GM19397 (cell line): ENCODE data around the gene CCDC92.
A peak's percentile ranks its signal among the peaks of the same experiment; 100 is the strongest.

Source experiments
- ATAC-seq: cut with Tn5 transposase; IDR thresholded peaks from one replicate; pipeline ENCODE4 v1.9.1; 2021; ENCODE audit warnings: mild to moderate bottlenecking, moderate library complexity; ENCODE audit not compliant: unreplicated experiment

The CCDC92 gene

DNA sequence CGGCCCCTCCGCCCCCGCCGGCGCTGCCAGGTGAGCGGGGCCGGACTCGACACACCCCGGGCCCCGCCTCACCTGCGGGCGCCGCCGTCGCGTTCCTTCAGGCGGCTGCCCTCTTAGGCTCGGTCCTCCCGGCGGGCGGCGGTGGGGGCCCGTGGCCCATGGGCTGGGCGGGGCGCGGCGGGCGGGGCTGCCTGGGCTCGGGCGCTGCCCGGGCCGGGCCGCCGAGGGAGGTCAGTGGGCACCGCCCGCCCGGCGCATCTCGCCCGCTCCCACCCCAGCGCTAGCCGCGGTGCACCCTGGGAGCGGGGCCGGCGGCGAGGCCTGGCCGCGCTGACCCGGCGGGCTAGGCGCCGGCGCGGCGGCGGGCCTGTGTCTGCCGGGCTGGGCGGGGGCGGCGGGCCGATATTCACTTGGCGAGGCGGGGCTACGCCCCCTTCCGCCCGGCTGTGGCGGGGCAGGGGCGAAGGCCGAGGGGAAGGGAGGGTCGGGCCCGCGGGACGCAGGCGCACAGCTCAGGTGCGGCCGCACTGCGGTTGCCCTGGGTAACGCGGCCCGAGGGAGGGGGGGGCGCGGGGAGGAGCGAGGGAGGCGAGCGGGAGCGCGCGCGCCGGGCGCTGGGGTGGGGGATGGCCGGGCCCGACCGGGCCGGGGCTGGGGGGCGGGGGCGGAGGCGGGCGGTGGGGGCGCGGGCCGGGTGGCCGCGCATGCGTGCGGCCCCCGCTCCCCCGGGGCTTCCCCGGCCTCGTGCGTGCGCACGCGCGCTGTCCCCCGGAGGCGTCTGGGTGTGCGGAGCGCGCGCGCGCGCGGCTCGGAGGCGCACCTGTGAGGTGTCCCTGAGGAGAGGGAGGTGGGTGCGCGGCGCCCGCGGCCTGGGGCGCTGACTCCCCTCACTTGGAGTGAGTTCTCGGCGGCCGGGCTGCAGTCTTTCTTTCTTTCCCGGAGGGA, at the start of gene CCDC92, which contains the start of gene ZNF664:
Gene CCDC92 (minus strand): TSS at position 375 of the 945 bp plus-strand sequence. CDS start 28,526 bp downstream, outside the sequence.
Gene ZNF664 (plus strand): TSS at position 759 of the 945 bp plus-strand sequence. CDS start 38,930 bp downstream, outside the sequence.
- ATAC-seq = peak; percentile 83

GRCh38 chr12:124022161-124022560, 49.5 kb upstream of the CCDC92 start:
- no peak for ATAC-seq

DNA sequence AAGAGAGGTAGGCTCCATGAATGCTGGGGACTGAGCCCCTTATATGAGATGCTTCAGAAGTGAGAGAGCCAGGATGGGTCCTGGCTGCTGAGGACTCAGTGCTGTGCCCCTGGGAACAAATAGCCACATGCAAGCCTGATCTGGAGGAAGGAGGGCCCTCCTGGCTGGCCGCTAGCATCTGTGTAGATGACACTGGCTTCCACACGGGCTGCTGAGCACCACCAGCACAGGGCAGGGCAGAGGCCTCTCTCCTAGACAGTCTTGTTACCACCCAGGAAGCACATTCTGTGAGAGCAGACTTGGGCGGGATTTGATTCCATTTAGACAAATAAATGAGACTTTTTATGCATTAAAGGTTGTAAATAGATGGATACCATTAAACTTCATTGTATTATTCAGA, 48.4 kb upstream of the CCDC92 start:
- ATAC-seq = no peak

DNA sequence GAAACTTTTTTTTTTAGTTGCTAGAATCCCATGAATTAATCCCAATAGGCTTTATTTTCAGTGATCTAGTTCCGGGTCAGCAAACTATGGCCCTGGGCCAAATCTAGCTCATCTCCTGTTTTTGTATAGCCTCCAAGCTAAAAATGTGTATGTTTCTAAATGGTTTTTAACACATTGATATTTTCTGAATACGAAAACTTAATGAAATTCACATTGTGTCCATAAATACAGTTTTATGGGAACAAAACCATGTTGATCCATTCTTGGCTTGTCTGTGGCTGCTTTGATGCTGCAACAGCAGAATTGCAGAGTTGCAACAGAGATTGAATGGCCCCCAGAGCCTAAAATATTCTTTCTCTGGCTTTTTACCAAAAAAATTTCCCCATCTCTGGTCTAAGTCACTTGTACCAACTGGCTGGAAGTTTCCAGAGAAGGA, 47.9 kb upstream of the CCDC92 start:
- ATAC-seq = no peak

- ATAC-seq = no peak
Observed at GRCh38 chr12:124019115-124019514, 46.5 kb upstream of the CCDC92 start.

- ATAC-seq = no peak
Observed at GRCh38 chr12:124018539-124018938, 45.9 kb upstream of the CCDC92 start.

- ATAC-seq = no peak
Observed at GRCh38 chr12:124017064-124017463, 44.4 kb upstream of the CCDC92 start.

- no peak for ATAC-seq
Observed at GRCh38 chr12:124015494-124016461, 43.1 kb upstream of the CCDC92 start.

- ATAC-seq = no peak
Observed at GRCh38 chr12:124013073-124013472, 40.4 kb upstream of the CCDC92 start.

GRCh38 chr12:124011435-124012115, 38.9 kb upstream of the CCDC92 start:
- no peak for ATAC-seq

GRCh38 chr12:124010687-124011086, 38.1 kb upstream of the CCDC92 start:
- ATAC-seq = no peak

GRCh38 chr12:124009781-124010180, 37.1 kb upstream of the CCDC92 start:
- ATAC-seq = no peak

GRCh38 chr12:124008595-124008994, 36.0 kb upstream of the CCDC92 start:
- ATAC-seq = no peak

- no peak for ATAC-seq
Observed at GRCh38 chr12:124007826-124008570, 35.4 kb upstream of the CCDC92 start.

GRCh38 chr12:124006846-124007713, 34.4 kb upstream of the CCDC92 start:
- no peak for ATAC-seq

DNA sequence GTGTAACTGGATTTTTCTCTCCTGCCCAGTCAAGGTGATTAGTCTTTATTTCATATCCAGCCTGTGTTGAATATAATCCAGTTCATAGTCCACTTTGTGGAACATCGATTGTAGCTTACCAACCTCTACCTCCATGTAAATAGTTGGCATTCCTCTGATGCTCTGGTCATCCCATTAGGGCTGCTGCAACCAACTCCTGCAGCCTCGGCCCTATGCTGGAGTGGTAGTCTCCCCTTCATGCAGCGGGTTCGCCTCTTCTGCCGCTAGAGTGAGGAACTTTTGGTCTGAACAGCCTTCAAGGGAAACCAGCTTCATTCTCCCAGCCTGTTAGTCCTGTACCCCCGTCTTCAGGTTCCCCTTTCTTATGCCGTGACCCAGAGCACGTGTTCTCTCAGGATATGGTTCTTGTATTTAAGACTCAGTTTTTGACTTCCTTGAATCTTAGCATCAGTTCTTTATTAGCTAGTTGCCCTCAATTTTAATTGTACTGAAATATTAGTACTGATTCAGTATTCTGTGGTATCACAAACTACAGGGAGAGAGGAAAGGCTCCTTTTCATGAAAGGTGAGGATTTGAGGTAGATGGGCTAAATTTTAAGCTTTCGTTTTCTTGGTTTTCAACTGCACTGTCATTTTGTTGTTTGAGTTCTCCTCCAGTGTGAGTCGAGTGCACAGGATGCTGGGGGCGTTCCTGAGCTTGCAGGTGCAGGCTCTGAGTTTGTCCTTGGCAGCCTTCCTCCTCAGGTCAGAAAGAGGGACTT, 33.6 kb upstream of the CCDC92 start:
- ATAC-seq = no peak

DNA sequence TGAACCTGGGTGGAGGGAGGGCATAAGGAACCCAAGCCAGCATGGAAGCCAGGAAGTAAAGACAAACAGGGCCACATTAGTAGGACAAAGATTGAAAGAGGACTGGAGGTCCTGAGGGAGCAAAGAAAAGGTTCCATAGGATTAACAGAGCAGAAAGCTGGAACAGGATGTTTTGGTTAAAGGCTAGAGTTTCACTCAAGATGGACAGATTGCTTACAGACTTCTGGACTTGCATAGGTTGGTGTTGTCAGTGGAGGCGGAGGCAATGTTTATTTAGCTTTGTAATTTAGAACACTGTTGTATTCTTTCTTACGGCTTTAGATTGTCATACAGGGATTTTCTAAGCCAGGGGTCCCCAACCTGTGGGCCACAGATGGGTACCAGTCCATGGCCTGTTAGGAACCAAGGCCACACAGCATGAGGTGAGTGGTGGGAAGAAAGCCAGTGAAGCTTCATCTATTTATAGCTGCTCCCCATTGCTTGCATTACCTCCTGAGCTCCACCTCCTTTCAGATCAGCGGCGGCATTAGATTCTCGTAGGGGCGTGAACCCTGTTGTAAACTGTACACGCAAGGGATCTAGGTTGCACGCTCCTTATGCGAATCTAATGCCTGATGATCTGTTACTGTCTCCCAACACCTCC, 31.7 kb upstream of the CCDC92 start:
- ATAC-seq = no peak

- ATAC-seq = no peak
Observed at GRCh38 chr12:124002654-124003053, 30.0 kb upstream of the CCDC92 start.
